Measurements from ENCODE around the gene C14orf93.
"Not testable (repeated sequence)": the region's sequence is repeated elsewhere in the genome, so short reads cannot be mapped to it uniquely, and the experiment has no call there.

The C14orf93 gene

DNA sequence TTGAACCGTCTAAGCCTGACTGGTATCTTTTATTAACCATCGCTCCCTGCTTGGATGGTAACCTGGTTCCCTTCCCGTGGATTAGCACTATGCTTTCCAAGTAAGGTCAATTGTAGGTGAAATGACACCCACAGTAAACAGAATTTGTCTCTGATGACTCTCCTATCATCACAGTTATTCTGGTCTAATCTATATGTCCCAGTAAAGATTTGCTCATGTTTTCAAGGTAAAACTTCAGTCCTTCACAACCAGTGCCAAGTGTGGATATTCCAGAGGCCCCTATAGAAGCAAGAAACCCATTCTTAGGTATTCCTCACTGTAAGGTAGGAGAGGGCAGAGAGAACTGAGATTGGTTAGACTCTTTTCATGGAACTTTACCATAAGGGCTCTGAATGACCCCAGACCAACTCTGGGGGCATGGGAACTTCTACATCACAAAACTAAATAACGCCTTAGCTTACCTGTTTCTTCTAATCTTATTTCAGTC is 43.1 kb downstream of the C14orf93 start:
- no peak for DNase-seq

- DNase-seq: not testable (repeated sequence)
These were observed 43.8 kb downstream of the C14orf93 start for GRCh38 chr14:22965916-22966782.

GRCh38 chr14:22962061-22962676 is 47.8 kb downstream of the C14orf93 start:
- no peak for DNase-seq

DNA sequence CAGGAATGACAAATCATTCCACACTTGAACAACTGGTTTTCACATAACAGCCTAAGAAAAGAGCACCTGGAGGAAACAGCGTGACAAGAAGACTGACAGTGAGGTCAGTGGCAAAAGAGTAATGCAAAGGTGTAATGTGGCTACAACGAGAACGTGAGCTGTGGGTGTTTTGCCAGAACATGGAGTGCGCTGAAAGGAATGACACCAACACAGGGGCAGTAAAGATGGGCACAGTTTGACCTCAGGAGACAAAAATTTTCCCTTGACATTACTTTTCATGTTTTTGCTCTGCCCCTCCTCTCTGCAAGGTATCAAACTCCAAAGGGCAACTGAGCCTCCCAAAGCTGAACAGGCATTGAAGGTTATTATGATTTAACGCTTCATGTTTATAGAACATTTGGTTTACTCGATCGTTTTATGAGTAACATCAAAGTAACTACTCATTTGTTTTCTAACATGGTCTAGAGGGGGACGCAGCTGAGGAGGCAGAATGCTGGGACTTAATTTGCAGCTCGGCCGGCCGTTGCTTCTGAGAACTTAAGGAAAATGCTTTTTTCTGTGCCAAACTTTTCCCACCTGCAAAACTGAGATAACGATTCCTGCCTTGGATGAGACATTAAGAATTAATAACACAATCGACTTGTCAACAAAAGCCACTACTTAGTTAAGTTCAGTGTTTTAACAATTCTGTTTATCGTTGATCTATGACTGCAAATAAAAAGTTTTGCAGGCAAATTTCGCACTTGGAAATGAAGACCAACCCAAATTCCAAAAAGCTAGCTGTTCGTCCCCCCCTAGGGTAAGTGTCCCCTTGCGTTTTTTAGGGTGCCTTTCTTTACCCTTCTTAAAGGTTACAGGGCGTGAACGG is 54.0 kb downstream of the C14orf93 start:
- DNase-seq: no peak

GRCh38 chr14:22952418-22952817 is 57.5 kb downstream of the C14orf93 start:
- no peak for DNase-seq

DNA sequence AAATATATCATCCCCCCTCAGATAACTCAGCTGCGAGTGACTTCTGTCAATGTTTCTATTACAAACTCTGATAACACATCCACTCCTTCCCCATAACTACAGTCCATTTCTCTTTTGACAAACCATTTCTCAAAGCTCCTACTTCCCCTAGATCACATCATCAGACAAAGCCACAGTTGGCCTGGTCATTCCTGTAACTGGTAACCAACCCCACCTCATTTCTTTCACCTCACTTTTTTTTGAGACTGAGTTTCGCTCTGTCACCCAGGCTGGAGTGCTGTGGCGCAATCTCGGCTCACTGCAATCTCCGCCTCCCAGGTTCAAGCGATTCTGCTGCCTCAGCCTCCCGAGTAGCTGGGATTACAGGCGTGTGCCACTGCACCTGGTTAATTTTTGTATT is 58.1 kb downstream of the C14orf93 start:
- DNase-seq: not testable (repeated sequence)

GRCh38 chr14:22945642-22946041 is 64.3 kb downstream of the C14orf93 start:
- DNase-seq: no peak

- no peak for DNase-seq
These were observed 70.3 kb downstream of the C14orf93 start for GRCh38 chr14:22939684-22940083.
